HepG2 (cell line): ENCODE data around the gene NGRN. TPM values are rescaled to one million over a fixed set of nuclear protein-coding genes. Genes with fewer than 3 reads are reported as not detected.

Source experiments
- CCDC6 ChIP-seq: sonication (generic); formaldehyde crosslinking; IDR thresholded peaks from 2 replicates; pipeline ENCODE4 v1.8.1; 2022; ENCODE audit warnings: mild to moderate bottlenecking, missing genetic modification reagents, moderate library complexity
- CENPX ChIP-seq: sonication (generic); formaldehyde crosslinking; IDR thresholded peaks from 2 replicates; pipeline ENCODE4 v1.9.0; 2021; ENCODE audit warnings: mild to moderate bottlenecking, missing genetic modification reagents, moderate library complexity
- EP300 ChIP-seq, 3 experiments: sonication (generic) in 1 of 3; formaldehyde crosslinking in 1 of 3; IDR thresholded peaks; 2 replicates each; pipeline versions ENCODE4 v1.5.1 to v1.6.1; 2011 to 2020; ENCODE audit warnings: low read depth in 2 of 3, low read length in 2 of 3, borderline replicate concordance in 1 of 3, improper control_type of control experiment in 1 of 3, mild to moderate bottlenecking in 1 of 3, missing genetic modification reagents in 1 of 3, moderate library complexity in 1 of 3
- GATAD1 ChIP-seq: IDR thresholded peaks from 2 replicates; pipeline ENCODE4 v1.6.1; 2016; ENCODE audit warnings: missing genetic modification reagents, missing compliant biosample characterization
- GTF2F1 ChIP-seq: fragments of 150-350 bp; IDR thresholded peaks from 2 replicates; pipeline ENCODE4 v1.6.1; 2014; ENCODE audit warnings: low read length
- KDM3A ChIP-seq: IDR thresholded peaks from 2 replicates; pipeline ENCODE4 v1.6.1; 2018; ENCODE audit warnings: low read depth, missing compliant biosample characterization
- KLF6 ChIP-seq: IDR thresholded peaks from 2 replicates; pipeline ENCODE4 v1.8.0; 2016; ENCODE audit warnings: missing biosample characterization, missing genetic modification reagents
- NCOR1 ChIP-seq: fragments of 200-600 bp; sonication (generic); IDR thresholded peaks from 2 replicates; pipeline ENCODE4 v1.7.0; 2017; ENCODE audit warnings: antibody characterized with exemption, low read length, borderline replicate concordance
- NFE2L2 ChIP-seq: fragments of 150-350 bp; IDR thresholded peaks from 2 replicates; pipeline ENCODE4 v1.6.1; 2014; ENCODE audit warnings: low read length
- NPAS2 ChIP-seq: sonication (generic); formaldehyde crosslinking; IDR thresholded peaks from 2 replicates; pipeline ENCODE4 v1.8.0; 2022; ENCODE audit warnings: mild to moderate bottlenecking, missing genetic modification reagents, borderline replicate concordance
- NR2C2 ChIP-seq: sonication (generic); formaldehyde crosslinking; IDR thresholded peaks from 2 replicates; pipeline ENCODE4 v1.4.0; 2020; ENCODE audit warnings: missing genetic modification reagents, mild to moderate bottlenecking, moderate library complexity, borderline replicate concordance
- NR2F1 ChIP-seq, 2 experiments: fragments of 450-650 bp in 1 of 2; formaldehyde crosslinking in 1 of 2; IDR thresholded peaks; 2 replicates each; pipeline versions ENCODE4 v1.5.0 to v1.6.1; 2016 to 2020; ENCODE audit warnings: mild to moderate bottlenecking in 1 of 2, missing compliant biosample characterization in 1 of 2, missing genetic modification reagents in 1 of 2, moderate library complexity in 1 of 2
- REST ChIP-seq, 2 experiments: IDR thresholded peaks; 2 replicates each; pipeline ENCODE4 v1.6.1; 2011 to 2012; ENCODE audit warnings: low read length in 2 of 2, borderline replicate concordance in 1 of 2, low read depth in 1 of 2, mild to moderate bottlenecking in 1 of 2, moderate library complexity in 1 of 2
- SRSF4 ChIP-seq: fragments of 200-400 bp; formaldehyde crosslinking; IDR thresholded peaks from one replicate; pipeline ENCODE4 v1.6.1; 2018; ENCODE audit warnings: mild to moderate bottlenecking, low read depth, low read length, moderate library complexity; ENCODE audit not compliant: poor library complexity, severe bottlenecking
- THAP7 ChIP-seq: sonication (generic); formaldehyde crosslinking; IDR thresholded peaks from 2 replicates; pipeline ENCODE4 v1.8.1; 2023; ENCODE audit warnings: mild to moderate bottlenecking, missing genetic modification reagents
- THYN1 ChIP-seq: sonication (generic); formaldehyde crosslinking; IDR thresholded peaks from 2 replicates; pipeline ENCODE4 v1.8.1; 2023; ENCODE audit warnings: low read depth, mild to moderate bottlenecking, moderate library complexity, missing genetic modification reagents, borderline replicate concordance
- ZFP91 ChIP-seq: sonication (generic); formaldehyde crosslinking; IDR thresholded peaks from 2 replicates; pipeline ENCODE4 v1.9.0; 2022; ENCODE audit warnings: missing genetic modification reagents, mild to moderate bottlenecking, borderline replicate concordance
- ZFX ChIP-seq: sonication (generic); formaldehyde crosslinking; IDR thresholded peaks from 2 replicates; pipeline ENCODE4 v1.4.0; 2020; ENCODE audit warnings: mild to moderate bottlenecking, low read depth, missing genetic modification reagents, moderate library complexity
- ZNF20 ChIP-seq: sonication (generic); formaldehyde crosslinking; IDR thresholded peaks from 2 replicates; pipeline ENCODE4 v1.4.0; 2020; ENCODE audit warnings: mild to moderate bottlenecking, moderate library complexity, missing genetic modification reagents
- ZNF3 ChIP-seq: IDR thresholded peaks from 2 replicates; pipeline ENCODE4 v1.7.0; 2017; ENCODE audit warnings: inconsistent platforms
- ZNF607 ChIP-seq: sonication (generic); formaldehyde crosslinking; IDR thresholded peaks from 2 replicates; pipeline ENCODE4 v1.5.1; 2020; ENCODE audit warnings: missing genetic modification reagents, mild to moderate bottlenecking, borderline replicate concordance
- ZNF772 ChIP-seq: sonication (generic); formaldehyde crosslinking; IDR thresholded peaks from 2 replicates; pipeline ENCODE4 v1.5.0; 2020; ENCODE audit warnings: mild to moderate bottlenecking, missing genetic modification reagents
- ZNF775 ChIP-seq: sonication (generic); formaldehyde crosslinking; IDR thresholded peaks from 2 replicates; pipeline ENCODE4 v1.4.0; 2020; ENCODE audit warnings: missing genetic modification reagents, mild to moderate bottlenecking, moderate library complexity, borderline replicate concordance
- polyA plus RNA-seq, 8 experiments: library from polyadenylated mRNA; depleted of rRNA in 3 of 8; stranded (reverse) in 7 of 8; unstranded in 1 of 8; fragments of >200 nt; fragmentation: Illumina TruSeq in 4 of 8; extraction: Trizol in 4 of 8; gene quantifications; 2 replicates each; pipeline versions ENCODE4 v1.2.1 to v1.2.3, GENCODE V29; 2011 to 2016; ENCODE audit warnings: low read depth in 4 of 8, missing spikeins in 1 of 8, mixed read lengths in 1 of 8; ENCODE audit not compliant: insufficient read depth in 1 of 8
- total RNA-seq, 5 experiments: library from RNA; depleted of rRNA; stranded (reverse); fragments of >200 nt; fragmentation: Illumina TruSeq; extraction: Trizol; gene quantifications; 2 replicates each; pipeline ENCODE4 v1.2.3, GENCODE V29; 2016; ENCODE audit warnings: low read depth in 1 of 5

Gene NGRN
- total and polyA plus RNA-seq, 2 of the 13 experiments (the other 11 are each of a cell fraction or from before 2014, with no cell fraction given), result 39.8 to 63.7 TPM

DNA sequence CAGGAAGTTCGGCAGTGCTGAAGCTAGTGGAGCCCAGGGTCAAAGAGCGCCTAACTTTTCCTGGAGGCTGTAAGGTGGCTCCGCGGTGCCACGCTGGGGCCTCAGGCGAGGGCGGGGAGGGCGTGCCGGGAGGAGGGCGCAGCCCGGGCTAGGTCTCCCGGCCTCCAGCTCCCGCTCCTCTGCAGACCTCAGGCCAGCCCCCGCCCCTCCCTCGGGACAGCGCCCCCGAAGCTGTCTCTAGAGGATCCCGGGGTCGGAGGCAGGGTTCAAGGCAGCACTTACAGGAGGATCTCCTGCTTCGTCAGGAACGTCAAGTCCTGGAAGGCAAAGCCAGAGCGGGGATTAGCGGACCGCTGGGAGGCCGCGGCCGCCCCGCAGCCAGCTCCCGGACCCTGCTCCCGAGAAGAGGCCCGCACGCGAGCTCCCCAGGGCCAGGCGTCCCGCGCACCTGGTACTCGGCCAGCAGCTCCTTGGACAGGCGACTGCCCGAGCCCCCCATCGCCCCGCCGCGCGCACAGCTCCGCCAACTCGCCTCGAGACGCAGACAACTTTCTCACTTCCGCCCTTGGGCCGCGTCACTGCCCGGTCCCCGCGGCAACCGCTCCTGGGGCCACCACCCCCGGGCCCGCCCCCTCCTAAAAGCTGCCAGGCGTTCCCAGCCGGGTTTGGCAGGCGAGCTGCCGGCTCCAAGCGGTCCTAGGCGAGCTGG is 31.9 kb upstream of the NGRN start, which contains the start of gene CIB1 (continued):
- no peak for TF ChIP-seq CENPX (CRISPR knock-in tag)
- no peak for TF ChIP-seq GTF2F1
- TF ChIP-seq ZFP91 (CRISPR knock-in tag), result peak; percentile 87; the same call in 1 of the 2 replicates
- no peak for TF ChIP-seq KDM3A
- TF ChIP-seq EP300 (IDR thresholded peaks at IDR 0.05; ENCODE audit: low read depth in 2 of 2, low read length in 2 of 2), result peak in 1 of 2 experiments; percentile 9; a peak in 1 of 4 replicates
- peak; percentile 35; the same call in 1 of the 2 replicates for TF ChIP-seq EP300 (CRISPR knock-in tag; IDR thresholded peaks at IDR 0.05; ENCODE audit: borderline replicate concordance)
- TF ChIP-seq NCOR1, result no peak
- TF ChIP-seq THYN1 (CRISPR knock-in tag), result no peak
- TF ChIP-seq NR2F1 (CRISPR knock-in tag; IDR thresholded peaks at IDR 0.05), result 0 out of 4 replicates have a peak, but pooled peaks of 1 of the 2 experiments have one; percentile 8
- 0 out of 2 replicates have a peak, but pooled peaks have one; percentile 78 for TF ChIP-seq ZNF20
- no peak for TF ChIP-seq NPAS2 (CRISPR knock-in tag)
- no peak for TF ChIP-seq SRSF4
- TF ChIP-seq ZNF772, result peak; percentile 78; the same call in 1 of the 2 replicates
- peak; percentile 59; the same call in 1 of the 2 replicates for TF ChIP-seq NR2C2
- TF ChIP-seq ZNF607 (CRISPR knock-in tag), result peak; percentile 65; the same call in 1 of the 2 replicates
- peak; percentile 18; the same call in 1 of the 2 replicates for TF ChIP-seq KLF6 (CRISPR knock-in tag)
- no peak for TF ChIP-seq NFE2L2
- TF ChIP-seq THAP7 (CRISPR knock-in tag), result no peak; the same call in 1 of the 2 replicates
- peak; percentile 60 for TF ChIP-seq GATAD1 (CRISPR knock-in tag)
- TF ChIP-seq CCDC6 (CRISPR knock-in tag), result peak; percentile 88; the same call in 1 of the 2 replicates
- no peak for TF ChIP-seq ZNF775
- TF ChIP-seq REST (IDR thresholded peaks at IDR 0.05; ENCODE audit: borderline replicate concordance in 1 of 2, low read depth in 1 of 2, low read length in 2 of 2), result no peak
- no peak for TF ChIP-seq ZNF3 (CRISPR knock-in tag)
- TF ChIP-seq ZFX (CRISPR knock-in tag), result peak; percentile 78
